Gastroesophageal sphincter (tissue), 4 donors: ENCODE measurements around the gene SGPP1. TPM values are rescaled to one million over a fixed set of nuclear protein-coding genes. Genes with fewer than 3 reads are reported as not detected.

Experiments
- ATAC-seq: fragments of 150-250 bp; one replicate; pipeline ENCODE4 v1.9.1; 2016; ENCODE audit warnings: mild to moderate bottlenecking, moderate library complexity
- H3K27ac ChIP-seq, 4 donors: fragments of 200-600 bp; sonication (generic) in 3 of 4; 1 replicate in 3 of 4; 2 replicates in 1 of 4; pipeline ENCODE4 v1.5.1; 2016 to 2019
- H3K27me3 ChIP-seq: fragments of 200-600 bp; sonication (generic); one replicate; pipeline ENCODE4 v1.5.1; 2019
- H3K36me3 ChIP-seq, 2 donors: fragments of 200-600 bp; sonication (generic); one replicate each; pipeline ENCODE4 v1.5.1; 2019; ENCODE audit warnings: control low read depth in 1 of 2
- H3K4me1 ChIP-seq, 3 donors: fragments of 200-600 bp; sonication (generic); 1 replicate in 2 of 3; 2 replicates in 1 of 3; pipeline ENCODE4 v1.5.1; 2016 to 2019; ENCODE audit warnings: control low read depth in 2 of 3
- H3K4me3 ChIP-seq, 2 donors: fragments of 200-600 bp; sonication (generic); one replicate each; pipeline ENCODE4 v1.5.1; 2019; ENCODE audit warnings: mild to moderate bottlenecking in 1 of 2, moderate library complexity in 1 of 2
- H3K9me3 ChIP-seq, 3 donors: fragments of 200-600 bp; sonication (generic); one replicate each; pipeline ENCODE4 v1.5.1; 2017 to 2019; ENCODE audit warnings: control low read depth in 2 of 3
- EP300 ChIP-seq: sonication (generic); formaldehyde crosslinking; IDR thresholded peaks from one replicate; pipeline ENCODE4 v1.6.1; 2017; ENCODE audit warnings: antibody characterized with exemption, mild to moderate bottlenecking
- POLR2A ChIP-seq, 2 donors: fragments of 450-650 bp; IDR thresholded peaks; one replicate each; pipeline ENCODE4 v1.6.1; 2017; ENCODE audit warnings: antibody characterized with exemption in 2 of 2, mild to moderate bottlenecking in 2 of 2, moderate library complexity in 1 of 2
- POLR2AphosphoS5 ChIP-seq: sonication (generic); formaldehyde crosslinking; IDR thresholded peaks from one replicate; pipeline ENCODE4 v1.6.1; 2017; ENCODE audit warnings: antibody characterized with exemption
- WGBS, 2 donors: methylation state at CpG; one replicate each; pipeline ENCODE4 v1.1.5; 2018; ENCODE audit warnings: low coverage in 1 of 2; 5-methylcytosine and 5-hydroxymethylcytosine counted together
- total RNA-seq, 4 donors: library from RNA; depleted of rRNA; stranded (reverse); fragments of >200 nt; gene quantifications; one replicate each; pipeline ENCODE4 v1.1.0, GENCODE V29; 2016
- TF ChIP-seq, protein P1 (sequence below), 4 experiments: fragments of 200-600 bp in 2 of 4; fragments of 450-650 bp in 2 of 4; sonication (generic) in 1 of 4; IDR thresholded peaks; one replicate each; pipeline ENCODE4 v1.5.1; 2017 to 2019; ENCODE audit warnings: antibody characterized with exemption in 4 of 4, mild to moderate bottlenecking in 2 of 4, moderate library complexity in 2 of 4

Gene SGPP1
- total RNA-seq, 4 donors from 2014 or later: 14.9 to 28.9 (median 17.9) TPM

DNA sequence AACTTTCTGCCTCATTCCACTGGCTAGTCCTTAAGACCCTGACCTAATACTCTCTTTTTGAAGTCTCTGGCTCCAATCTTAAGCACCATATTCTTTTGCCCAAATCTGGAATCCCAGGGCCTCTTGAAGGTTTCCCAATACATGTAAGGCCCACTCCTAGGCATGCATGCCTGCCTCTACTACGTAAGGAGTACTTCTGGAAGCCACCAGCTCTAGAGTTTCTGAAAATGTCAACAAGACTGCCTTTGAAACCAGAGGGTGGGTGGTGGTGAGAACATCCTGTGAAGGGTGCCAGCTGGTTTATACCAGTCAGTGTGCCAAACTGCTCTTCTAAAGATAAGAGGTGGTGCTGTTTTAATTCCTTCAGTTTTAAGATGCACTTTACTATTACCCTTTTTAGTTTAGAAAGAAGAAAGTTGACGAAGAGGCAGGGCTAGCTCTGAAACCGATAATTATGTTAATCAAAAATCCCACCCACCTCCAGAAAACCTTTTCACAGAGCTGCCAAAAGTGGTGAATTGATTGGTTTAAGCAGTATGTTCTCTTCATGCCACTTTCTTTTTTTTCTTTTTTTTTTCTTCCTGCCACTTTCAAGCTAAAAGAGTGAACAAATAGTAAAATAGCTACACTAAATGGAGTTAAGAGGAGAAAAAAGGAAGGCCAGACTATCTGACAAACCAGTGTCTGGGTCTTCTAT lies 77.5 kb downstream of the SGPP1 start:
- no peak for ATAC-seq
- Histone ChIP-seq H3K36me3 (no peaks in the 10 kb centered on the region), H3K9me3 (no peaks in the 10 kb centered on the region), H3K4me1 (no peaks in the 10 kb centered on the region), H3K27ac (no peak overlapping the region), H3K27me3 (no peaks in the 10 kb centered on the region), H3K4me3 (no peak overlapping the region)
- TF ChIP-seq, protein P1, sequence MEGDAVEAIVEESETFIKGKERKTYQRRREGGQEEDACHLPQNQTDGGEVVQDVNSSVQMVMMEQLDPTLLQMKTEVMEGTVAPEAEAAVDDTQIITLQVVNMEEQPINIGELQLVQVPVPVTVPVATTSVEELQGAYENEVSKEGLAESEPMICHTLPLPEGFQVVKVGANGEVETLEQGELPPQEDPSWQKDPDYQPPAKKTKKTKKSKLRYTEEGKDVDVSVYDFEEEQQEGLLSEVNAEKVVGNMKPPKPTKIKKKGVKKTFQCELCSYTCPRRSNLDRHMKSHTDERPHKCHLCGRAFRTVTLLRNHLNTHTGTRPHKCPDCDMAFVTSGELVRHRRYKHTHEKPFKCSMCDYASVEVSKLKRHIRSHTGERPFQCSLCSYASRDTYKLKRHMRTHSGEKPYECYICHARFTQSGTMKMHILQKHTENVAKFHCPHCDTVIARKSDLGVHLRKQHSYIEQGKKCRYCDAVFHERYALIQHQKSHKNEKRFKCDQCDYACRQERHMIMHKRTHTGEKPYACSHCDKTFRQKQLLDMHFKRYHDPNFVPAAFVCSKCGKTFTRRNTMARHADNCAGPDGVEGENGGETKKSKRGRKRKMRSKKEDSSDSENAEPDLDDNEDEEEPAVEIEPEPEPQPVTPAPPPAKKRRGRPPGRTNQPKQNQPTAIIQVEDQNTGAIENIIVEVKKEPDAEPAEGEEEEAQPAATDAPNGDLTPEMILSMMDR (IDR thresholded peaks at IDR 0.05): no peak
- TF ChIP-seq POLR2AphosphoS5: no peak
- no peak for TF ChIP-seq EP300
- TF ChIP-seq POLR2A (IDR thresholded peaks at IDR 0.05): no peak
- 64 to 88% methylated on average over 2 of the region's 3 CpGs for WGBS, 2 donors

DNA sequence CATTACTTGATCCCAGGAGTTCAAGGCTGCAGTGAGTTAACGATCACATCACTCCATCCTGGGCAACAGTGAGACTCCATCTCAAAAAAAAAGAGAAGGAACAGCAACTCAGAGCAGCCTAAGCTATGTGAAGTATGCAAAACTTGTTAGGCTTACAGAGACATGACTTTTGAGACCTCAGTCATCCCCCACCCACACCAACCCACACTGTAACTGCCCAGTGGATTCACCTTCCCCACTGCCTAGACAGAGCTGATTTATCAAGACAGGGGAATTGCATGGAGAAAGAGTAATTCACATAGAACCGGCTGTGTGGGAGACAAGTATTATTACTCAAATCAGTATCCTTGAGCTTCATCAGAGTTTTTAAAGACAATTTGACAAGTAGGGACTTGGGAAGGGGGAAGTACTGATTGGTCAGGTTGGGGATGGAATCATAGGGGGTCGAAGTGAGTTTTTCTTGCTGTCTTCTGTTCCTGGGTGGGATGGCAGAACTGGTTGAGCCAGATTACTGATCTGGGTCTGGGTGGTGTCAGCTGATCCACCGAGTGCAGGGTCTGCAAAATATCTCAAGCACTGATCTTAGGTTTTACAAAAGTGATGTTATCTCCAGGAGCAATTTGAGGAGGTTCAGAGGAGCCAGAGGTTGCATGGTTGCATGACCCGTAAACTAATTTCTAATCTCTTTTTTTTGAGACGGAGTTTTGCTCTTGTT lies 80.0 kb downstream of the SGPP1 start:
- Histone ChIP-seq H3K4me1 (peaks cover 0 to 5% (median 0%) of the 10 kb centered on the region in 3 donors), H3K27me3 (no peaks in the 10 kb centered on the region), H3K9me3 (no peaks in the 10 kb centered on the region), H3K27ac (no peak overlapping the region), H3K36me3 (no peaks in the 10 kb centered on the region), H3K4me3 (no peak overlapping the region)
- TF ChIP-seq EP300 (no peak), POLR2AphosphoS5 (no peak), POLR2A (IDR thresholded peaks at IDR 0.05) (no peak)
- TF ChIP-seq, protein P1 (IDR thresholded peaks at IDR 0.05): no peak
- WGBS, 2 donors: 80 to 95% methylated on average over 4 to 6 of the region's 6 CpGs
- no peak for ATAC-seq

- H3K4me3 ChIP-seq: no peak overlapping the region
- H3K4me1 ChIP-seq: peaks cover 0 to 19% (median 5%) of the 10 kb centered on the region in 3 donors
- no peaks in the 10 kb centered on the region for H3K9me3 ChIP-seq
- ATAC-seq: no peak
- WGBS, 2 donors: 64 to 83% methylated on average over 1 to 2 of the region's 2 CpGs
- no peaks in the 10 kb centered on the region for H3K27me3 ChIP-seq
- no peaks in the 10 kb centered on the region for H3K36me3 ChIP-seq
- TF ChIP-seq, protein P1 (IDR thresholded peaks at IDR 0.05): no peak
- no peak for TF ChIP-seq POLR2AphosphoS5
- no peak for TF ChIP-seq POLR2A (IDR thresholded peaks at IDR 0.05)
- no peak for TF ChIP-seq EP300
- H3K27ac ChIP-seq: no peak overlapping the region
Observed at GRCh38 chr14:63644741-63645140, 83.1 kb downstream of the SGPP1 start.

GRCh38 chr14:63642656-63643382 lies 85.0 kb downstream of the SGPP1 start:
- WGBS, 2 donors: 39 to 63% methylated on average over 8 of the region's 8 CpGs
- Histone ChIP-seq H3K27me3 (no peaks in the 10 kb centered on the region), H3K4me1 (peaks cover 0 to 19% (median 5%) of the 10 kb centered on the region in 3 donors), H3K27ac (peak overlapping the region; percentile 82 to 95 (median 94)), H3K36me3 (no peaks in the 10 kb centered on the region), H3K9me3 (no peaks in the 10 kb centered on the region), H3K4me3 (peak overlapping the region; percentile 53 to 66)
- ATAC-seq: no peak
- TF ChIP-seq EP300 (no peak), POLR2A (IDR thresholded peaks at IDR 0.05) (no peak), POLR2AphosphoS5 (no peak)
- TF ChIP-seq, protein P1 (IDR thresholded peaks at IDR 0.05): no peak
